Activated naive CD4-positive, alpha-beta T cell treated with anti-CD3 and anti-CD28 coated beads, Interleukin-2, amount 50 U/mL, for 72 hours (primary cell): ENCODE measurements around the gene SIN3B. TPM values are rescaled to one million over a fixed set of nuclear protein-coding genes. Genes with fewer than 3 reads are reported as not detected.

Experiments
- ATAC-seq, 2 donors: fragments of 150-1000 bp; cut with Tn5 transposase; 2 replicates each; pipeline ENCODE4 v1.10.0; 2021; ENCODE audit warnings: mild to moderate bottlenecking in 2 of 2, moderate library complexity in 2 of 2
- DNase-seq, 2 donors: peaks; one replicate each; pipeline ENCODE4 v3.0.0; 2021 to 2022; ENCODE audit warnings: low spot score in 2 of 2
- H3K27ac Mint-ChIP-seq, 2 donors: one replicate each; pipeline ENCODE4 v1.8.0; 2022; ENCODE audit warnings: mild to moderate bottlenecking in 2 of 2, mixed read lengths in 2 of 2
- H3K36me3 Mint-ChIP-seq, 2 donors: one replicate each; pipeline ENCODE4 v1.8.0; 2022; ENCODE audit warnings: mixed read lengths in 2 of 2
- H3K9me3 Mint-ChIP-seq, 2 donors: one replicate each; pipeline ENCODE4 v1.8.0; 2022; ENCODE audit warnings: mixed read lengths in 2 of 2
- total RNA-seq, 2 donors: library from RNA; stranded (reverse); gene quantifications; one replicate each; pipeline ENCODE4 v1.2.3, GENCODE V29; 2022

The SIN3B gene
- total RNA-seq, 2 donors from 2014 or later: 31.6 to 31.8 TPM

GRCh38 chr19:16890461-16891184 is 61.4 kb downstream of the SIN3B start:
- no peak for ATAC-seq
- Mint-ChIP-seq H3K27ac (no peak overlapping the region), H3K36me3 (no peaks in the 10 kb centered on the region), H3K9me3 (no peaks in the 10 kb centered on the region)
- no peak for DNase-seq

GRCh38 chr19:16891696-16892382 is 62.6 kb downstream of the SIN3B start:
- Mint-ChIP-seq H3K9me3 (no peaks in the 10 kb centered on the region), H3K27ac (no peak overlapping the region), H3K36me3 (no peaks in the 10 kb centered on the region)
- ATAC-seq (no peak), DNase-seq (no peak)

- no peak for DNase-seq
- Mint-ChIP-seq H3K27ac (no peak overlapping the region), H3K36me3 (no peaks in the 10 kb centered on the region), H3K9me3 (no peaks in the 10 kb centered on the region)
- no peak for ATAC-seq
Measured at GRCh38 chr19:16892436-16892835, 63.2 kb downstream of the SIN3B start.

- H3K27ac Mint-ChIP-seq: no peak overlapping the region
- H3K9me3 Mint-ChIP-seq: no peaks in the 10 kb centered on the region
- H3K36me3 Mint-ChIP-seq: no peaks in the 10 kb centered on the region
- no peak for DNase-seq
- peak in 1 of 2 donors; percentile 20 for ATAC-seq
Measured at GRCh38 chr19:16892868-16893685, 63.9 kb downstream of the SIN3B start.

GRCh38 chr19:16893686-16893989 is 64.4 kb downstream of the SIN3B start:
- DNase-seq: no peak
- H3K36me3 Mint-ChIP-seq: peaks cover 0 to 5% of the 10 kb centered on the region in 2 donors
- no peak overlapping the region for H3K27ac Mint-ChIP-seq
- no peaks in the 10 kb centered on the region for H3K9me3 Mint-ChIP-seq
- ATAC-seq: no peak

- no peak for ATAC-seq
- Mint-ChIP-seq H3K9me3 (no peaks in the 10 kb centered on the region), H3K36me3 (peaks cover 0 to 5% of the 10 kb centered on the region in 2 donors), H3K27ac (no peak overlapping the region)
- DNase-seq: no peak
Measured at GRCh38 chr19:16894080-16894479, 64.9 kb downstream of the SIN3B start.

- no peak for ATAC-seq
- Mint-ChIP-seq H3K36me3 (peaks cover 0 to 5% of the 10 kb centered on the region in 2 donors), H3K27ac (no peak overlapping the region), H3K9me3 (no peaks in the 10 kb centered on the region)
- DNase-seq: no peak
Measured at GRCh38 chr19:16895467-16896145, 66.4 kb downstream of the SIN3B start.

GRCh38 chr19:16896146-16897028 is 67.2 kb downstream of the SIN3B start:
- Mint-ChIP-seq H3K9me3 (no peaks in the 10 kb centered on the region), H3K27ac (peak overlapping the region in 1 of 2 donors; percentile 50), H3K36me3 (peaks cover 0 to 5% of the 10 kb centered on the region in 2 donors)
- ATAC-seq (peak; percentile 27 to 36), DNase-seq (no peak)

GRCh38 chr19:16897029-16897855 is 68.0 kb downstream of the SIN3B start:
- Mint-ChIP-seq H3K27ac (no peak overlapping the region), H3K9me3 (no peaks in the 10 kb centered on the region), H3K36me3 (peaks cover 0 to 5% of the 10 kb centered on the region in 2 donors)
- DNase-seq (peak; percentile 62 to 68), ATAC-seq (peak; percentile 69 to 70)

GRCh38 chr19:16897856-16898161 is 68.6 kb downstream of the SIN3B start:
- DNase-seq (peak in 1 of 2 donors; percentile 26), ATAC-seq (peak in 1 of 2 donors; percentile 21)
- Mint-ChIP-seq H3K27ac (no peak overlapping the region), H3K9me3 (no peaks in the 10 kb centered on the region), H3K36me3 (peaks cover 0 to 5% of the 10 kb centered on the region in 2 donors)

GRCh38 chr19:16898361-16899015 is 69.3 kb downstream of the SIN3B start:
- peak overlapping the region in 1 of 2 donors; percentile 60 for H3K27ac Mint-ChIP-seq
- H3K9me3 Mint-ChIP-seq: no peaks in the 10 kb centered on the region
- DNase-seq: no peak
- ATAC-seq: no peak
- peaks cover 0 to 5% of the 10 kb centered on the region in 2 donors for H3K36me3 Mint-ChIP-seq

GRCh38 chr19:16899566-16900075 is 70.4 kb downstream of the SIN3B start:
- no peaks in the 10 kb centered on the region for H3K9me3 Mint-ChIP-seq
- H3K36me3 Mint-ChIP-seq: peaks cover 0 to 5% of the 10 kb centered on the region in 2 donors
- no peak overlapping the region for H3K27ac Mint-ChIP-seq
- ATAC-seq (peak; percentile 47 to 57), DNase-seq (peak in 1 of 2 donors; percentile 28)

GRCh38 chr19:16901491-16902175 is 72.4 kb downstream of the SIN3B start:
- peaks cover 0 to 5% of the 10 kb centered on the region in 2 donors for H3K36me3 Mint-ChIP-seq
- no peaks in the 10 kb centered on the region for H3K9me3 Mint-ChIP-seq
- ATAC-seq (no peak), DNase-seq (no peak)
- no peak overlapping the region for H3K27ac Mint-ChIP-seq

GRCh38 chr19:16902545-16902944 is 73.3 kb downstream of the SIN3B start:
- Mint-ChIP-seq H3K27ac (no peak overlapping the region), H3K36me3 (peaks cover 0 to 5% of the 10 kb centered on the region in 2 donors), H3K9me3 (no peaks in the 10 kb centered on the region)
- DNase-seq: no peak
- no peak for ATAC-seq
